HG03571 (cell line): ENCODE results near the gene RASGRF1.
"Not testable (repeated sequence)": the region's sequence is repeated elsewhere in the genome, so short reads cannot be mapped to it uniquely, and the experiment has no call there.

Experiments used
- ATAC-seq: cut with Tn5 transposase; IDR thresholded peaks from one replicate; pipeline ENCODE4 v1.9.1; 2021; ENCODE audit not compliant: unreplicated experiment

The RASGRF1 gene

GRCh38 chr15:79090487-79091203 is at the start of gene RASGRF1:
TSS of gene RASGRF1 (minus strand) at chr15:79090780. CDS start at chr15:79090498, 282 bp downstream.
- no peak for ATAC-seq

GRCh38 chr15:79136434-79137046 is 46.0 kb upstream of the RASGRF1 start:
- ATAC-seq = no peak

GRCh38 chr15:79133309-79133708 is 42.7 kb upstream of the RASGRF1 start:
- ATAC-seq = no peak

DNA sequence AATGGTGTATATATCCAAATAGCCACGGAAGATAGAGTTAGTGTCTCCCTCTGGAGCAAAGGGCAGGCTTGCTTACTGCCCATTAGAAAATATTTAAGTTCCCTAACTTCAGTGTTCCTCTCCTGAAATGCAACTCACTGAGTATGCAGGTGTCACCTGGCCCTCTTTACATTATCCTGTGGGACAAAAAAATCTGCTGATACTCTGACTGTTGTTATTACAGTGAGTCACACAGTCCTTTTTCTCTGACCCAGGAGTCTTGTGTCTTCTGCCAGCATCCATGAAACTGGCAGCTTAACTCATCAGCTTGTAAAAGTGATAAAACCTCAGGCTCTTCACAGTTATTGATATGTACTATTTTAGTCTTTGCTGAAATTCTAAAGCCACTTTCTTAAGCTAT is 42.2 kb upstream of the RASGRF1 start:
- no peak for ATAC-seq

DNA sequence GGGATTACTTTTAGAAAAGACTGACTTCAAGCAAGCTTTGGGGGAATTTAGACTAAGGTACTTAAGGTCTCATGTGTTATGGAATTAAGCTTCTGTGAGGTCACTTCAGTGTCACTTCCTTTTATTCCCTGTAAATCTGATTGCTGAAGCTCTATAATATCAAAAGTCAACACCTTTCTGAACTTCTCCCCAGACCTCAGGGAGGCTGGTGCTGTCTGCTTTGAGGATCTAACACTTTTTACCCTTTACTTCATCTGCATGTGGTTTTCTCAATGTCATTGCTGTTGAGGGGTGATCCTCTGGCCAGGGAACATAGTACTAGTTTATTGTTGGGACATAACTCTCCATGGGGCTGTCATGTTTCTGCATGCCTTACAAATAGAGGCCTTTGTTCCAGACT is 41.8 kb upstream of the RASGRF1 start:
- no peak for ATAC-seq

GRCh38 chr15:79130535-79131130 is 40.1 kb upstream of the RASGRF1 start:
- ATAC-seq = no peak

- no peak for ATAC-seq
These were observed 38.7 kb upstream of the RASGRF1 start for GRCh38 chr15:79129235-79129634.

- no peak for ATAC-seq
These were observed 38.0 kb upstream of the RASGRF1 start for GRCh38 chr15:79128556-79128955.

DNA sequence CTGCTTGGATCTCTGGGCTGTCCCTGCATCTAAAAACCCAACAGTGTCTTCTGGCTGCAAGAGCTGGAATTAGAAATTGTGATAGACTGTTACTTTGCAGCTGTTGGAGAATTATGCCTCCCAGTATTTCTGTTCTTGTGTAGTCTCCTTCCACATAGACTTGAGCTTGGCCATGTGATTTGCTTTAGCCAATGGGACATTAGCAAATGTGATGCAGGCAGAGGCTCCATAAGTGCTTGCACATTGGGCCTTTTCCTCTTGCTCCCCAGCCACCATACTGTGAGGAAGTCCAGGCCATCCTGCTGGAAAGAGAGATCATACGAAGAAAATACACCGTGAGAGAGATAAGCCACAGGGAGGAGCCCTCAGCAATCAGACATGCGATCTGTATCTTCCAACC is 33.8 kb upstream of the RASGRF1 start:
- no peak for ATAC-seq

DNA sequence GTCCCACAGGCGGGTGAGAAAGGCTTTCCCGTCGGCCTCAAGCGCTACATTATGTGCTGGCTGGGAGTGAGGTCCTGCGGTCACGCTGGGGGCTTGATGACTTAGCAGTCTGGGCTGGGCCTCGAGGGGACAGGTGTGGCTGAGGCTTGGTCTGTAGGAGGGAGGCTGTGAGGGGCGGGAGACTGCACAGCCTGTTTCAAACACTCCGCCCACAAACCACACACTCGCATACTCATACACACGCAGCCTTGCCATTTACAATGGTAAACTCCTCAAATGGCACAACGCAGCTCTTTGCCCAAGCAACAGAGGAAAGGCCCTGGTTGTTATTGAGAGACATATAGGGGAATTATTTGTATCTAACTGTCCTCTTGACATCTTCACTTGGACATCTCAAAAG is 32.4 kb upstream of the RASGRF1 start:
- ATAC-seq = no peak

GRCh38 chr15:79122391-79122790 is 31.8 kb upstream of the RASGRF1 start:
- ATAC-seq = no peak

DNA sequence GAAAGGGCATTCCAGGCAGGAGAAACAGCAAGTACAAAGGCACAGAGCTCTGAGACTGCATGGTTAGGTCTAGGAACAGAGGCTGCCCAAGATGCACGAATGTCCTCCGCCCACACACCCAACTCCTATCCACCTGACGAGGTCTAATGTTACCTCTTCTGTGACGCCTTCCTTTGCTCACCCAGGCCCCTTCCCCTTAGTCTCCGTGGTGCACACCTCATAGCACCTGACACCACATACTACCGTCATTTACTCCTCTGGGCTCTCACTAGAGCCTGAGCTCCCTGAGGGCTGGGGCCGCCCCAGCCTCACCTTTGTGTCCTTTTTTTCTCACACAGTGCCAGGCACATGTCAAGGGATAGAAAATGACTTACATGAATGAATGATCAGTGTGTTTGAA is 31.0 kb upstream of the RASGRF1 start:
- ATAC-seq = no peak

DNA sequence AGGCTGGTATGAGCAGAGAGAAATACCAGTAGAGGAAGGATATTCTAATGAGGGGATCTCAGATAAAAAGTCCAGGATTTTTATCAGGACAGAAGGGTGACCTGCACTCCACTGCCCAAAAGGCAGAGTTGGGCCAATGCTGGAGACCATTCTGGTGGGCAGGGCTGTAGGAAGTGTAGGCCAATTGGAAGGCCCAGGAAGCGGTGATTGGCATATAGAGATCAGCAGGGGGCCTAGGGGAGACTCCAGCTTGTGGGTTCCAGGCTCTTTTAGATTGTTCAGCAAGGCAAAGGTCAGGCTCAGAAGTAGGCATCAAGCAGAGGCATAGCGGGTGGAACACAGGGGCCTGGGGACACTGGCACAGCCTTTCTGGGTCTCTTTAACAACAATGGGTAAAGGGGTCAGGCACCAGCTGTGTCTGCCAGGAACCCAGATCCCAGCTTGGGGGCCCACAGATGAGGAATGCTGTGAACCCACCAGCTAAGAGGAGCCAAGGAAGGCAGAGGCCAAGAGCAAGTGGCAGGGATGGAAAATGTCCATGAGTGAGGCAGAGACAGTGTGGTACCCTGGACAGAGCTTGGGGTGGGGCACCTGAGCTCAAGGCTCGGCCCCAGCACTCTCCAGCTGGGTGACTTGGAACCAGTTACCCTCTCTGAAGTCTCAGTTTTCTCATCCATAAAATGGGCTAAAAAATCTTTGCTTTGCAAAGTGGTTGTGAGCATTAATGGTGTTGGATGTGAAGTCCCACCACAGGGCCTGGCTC is 27.0 kb upstream of the RASGRF1 start:
- no peak for ATAC-seq

- no peak for ATAC-seq
These were observed 26.2 kb upstream of the RASGRF1 start for GRCh38 chr15:79116771-79117170.

- ATAC-seq = no peak
These were observed 25.5 kb upstream of the RASGRF1 start for GRCh38 chr15:79115986-79116665.

- no peak for ATAC-seq
These were observed 23.3 kb upstream of the RASGRF1 start for GRCh38 chr15:79113831-79114230.

DNA sequence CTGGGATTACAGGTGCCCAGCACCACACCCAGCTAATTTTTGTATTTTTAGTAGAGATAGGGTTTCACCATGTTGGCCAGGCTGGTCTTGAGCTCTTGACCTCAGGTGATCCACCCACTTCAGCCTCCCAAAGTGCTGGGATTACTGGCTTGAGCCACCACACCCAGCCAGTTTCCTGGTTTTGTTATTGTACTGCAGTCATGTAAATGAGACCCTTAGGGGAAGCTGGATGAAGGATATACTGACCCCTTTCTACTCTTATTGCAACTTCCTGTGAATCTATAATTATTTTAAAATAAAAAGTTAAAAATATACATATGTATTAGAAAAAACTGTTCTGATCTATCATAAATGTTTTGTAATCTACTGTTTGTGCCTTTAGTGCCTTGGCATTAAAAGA is 20.8 kb upstream of the RASGRF1 start:
- ATAC-seq = not testable (repeated sequence)

- no peak for ATAC-seq
These were observed 14.6 kb upstream of the RASGRF1 start for GRCh38 chr15:79105141-79105540.

DNA sequence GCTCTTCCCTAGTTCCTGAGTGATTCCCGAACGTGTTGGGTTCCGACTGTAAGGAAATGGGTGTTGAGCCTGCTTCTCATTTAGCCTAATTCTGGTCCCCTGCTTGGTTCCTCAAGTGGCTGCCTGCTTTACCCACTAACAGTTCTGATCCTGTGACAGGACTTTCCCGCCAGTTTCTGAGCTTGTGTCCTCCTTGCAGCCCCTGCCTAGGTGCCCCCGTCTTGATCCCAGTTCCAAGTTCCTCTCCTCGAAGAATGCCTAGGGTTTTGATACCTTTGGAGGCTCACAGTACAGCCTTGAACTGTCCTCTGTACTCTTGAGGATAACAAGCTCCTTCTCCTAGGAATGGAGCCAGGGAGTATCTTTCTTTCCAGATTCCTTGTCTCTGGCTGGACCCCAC is 12.0 kb upstream of the RASGRF1 start:
- ATAC-seq = no peak

DNA sequence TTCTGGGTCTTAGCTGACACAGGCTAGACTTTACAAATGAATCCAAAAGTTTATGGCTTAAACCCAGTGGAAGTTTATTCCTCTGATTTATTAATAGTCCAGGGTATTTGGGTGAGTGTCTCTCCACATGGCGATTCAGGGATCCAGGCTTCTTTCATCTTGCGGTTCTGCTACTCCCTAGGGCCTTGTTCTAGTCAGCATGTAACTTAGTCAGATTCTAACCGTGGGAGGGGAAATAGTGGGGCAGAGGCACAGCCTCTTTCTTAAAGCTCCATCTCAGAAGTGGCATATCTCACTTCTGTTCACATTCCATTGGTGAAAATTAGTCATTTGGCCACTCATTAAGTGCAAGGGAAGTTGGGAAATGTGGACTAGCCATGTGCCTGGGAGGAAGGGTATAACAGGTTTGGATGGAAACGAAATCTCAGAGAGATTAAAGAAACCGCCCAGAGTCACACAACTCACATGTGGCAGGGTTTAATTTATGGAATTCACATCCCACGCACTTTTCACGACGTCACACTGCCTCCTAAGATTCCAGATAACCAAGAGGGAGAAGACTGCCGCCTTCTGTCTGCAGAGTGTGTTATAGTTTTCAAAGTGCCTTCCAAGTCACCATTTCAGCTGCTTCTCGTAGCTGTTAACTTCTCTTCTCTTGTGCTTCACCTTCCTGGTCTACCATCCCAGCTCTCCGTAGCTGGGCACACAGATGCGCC is 11.4 kb upstream of the RASGRF1 start:
- ATAC-seq = no peak
